ENCODE data around the gene FARP1.
A peak's percentile ranks its signal among the peaks of the same experiment; 100 is the strongest.

FARP1 gene

GRCh38 chr13:98487016-98487415 lies 344.1 kb downstream of the FARP1 start:
- DNase-seq (ENCODE audit: low read depth) = no peak

GRCh38 chr13:98487522-98487921 lies 344.6 kb downstream of the FARP1 start:
- DNase-seq (ENCODE audit: low read depth) = no peak

- no peak for DNase-seq (ENCODE audit: low read depth)
Observed at GRCh38 chr13:98488736-98489135, 345.8 kb downstream of the FARP1 start.

- no peak for DNase-seq (ENCODE audit: low read depth)
Observed at GRCh38 chr13:98489446-98490194, 346.7 kb downstream of the FARP1 start.

GRCh38 chr13:98490195-98490836 lies 347.4 kb downstream of the FARP1 start:
- no peak for DNase-seq (ENCODE audit: low read depth)

GRCh38 chr13:98490866-98491265 lies 348.0 kb downstream of the FARP1 start:
- no peak for DNase-seq (ENCODE audit: low read depth)

GRCh38 chr13:98492335-98493041 lies 349.6 kb downstream of the FARP1 start:
- DNase-seq (ENCODE audit: low read depth) = no peak

- no peak for DNase-seq (ENCODE audit: low read depth)
Observed at GRCh38 chr13:98493042-98493712, 350.3 kb downstream of the FARP1 start.

GRCh38 chr13:98494769-98495168 lies 351.9 kb downstream of the FARP1 start:
- no peak for DNase-seq (ENCODE audit: low read depth)

- DNase-seq (ENCODE audit: low read depth) = peak; percentile 47
Observed at GRCh38 chr13:98495627-98496478, 353.0 kb downstream of the FARP1 start.

GRCh38 chr13:98496479-98496791 lies 353.5 kb downstream of the FARP1 start:
- no peak for DNase-seq (ENCODE audit: low read depth)

- no peak for DNase-seq (ENCODE audit: low read depth)
Observed at GRCh38 chr13:98496966-98497365, 354.1 kb downstream of the FARP1 start.

GRCh38 chr13:98500963-98501421 lies 358.1 kb downstream of the FARP1 start:
- no peak for DNase-seq (ENCODE audit: low read depth)

GRCh38 chr13:98503175-98504028 lies 360.5 kb downstream of the FARP1 start:
- DNase-seq (ENCODE audit: low read depth) = peak; percentile 24

GRCh38 chr13:98504029-98504351 lies 361.1 kb downstream of the FARP1 start:
- no peak for DNase-seq (ENCODE audit: low read depth)

- DNase-seq (ENCODE audit: low read depth) = no peak
Observed at GRCh38 chr13:98504371-98504963, 361.6 kb downstream of the FARP1 start.
